Measurements from ENCODE around the gene DAPK1.

The DAPK1 gene

DNA sequence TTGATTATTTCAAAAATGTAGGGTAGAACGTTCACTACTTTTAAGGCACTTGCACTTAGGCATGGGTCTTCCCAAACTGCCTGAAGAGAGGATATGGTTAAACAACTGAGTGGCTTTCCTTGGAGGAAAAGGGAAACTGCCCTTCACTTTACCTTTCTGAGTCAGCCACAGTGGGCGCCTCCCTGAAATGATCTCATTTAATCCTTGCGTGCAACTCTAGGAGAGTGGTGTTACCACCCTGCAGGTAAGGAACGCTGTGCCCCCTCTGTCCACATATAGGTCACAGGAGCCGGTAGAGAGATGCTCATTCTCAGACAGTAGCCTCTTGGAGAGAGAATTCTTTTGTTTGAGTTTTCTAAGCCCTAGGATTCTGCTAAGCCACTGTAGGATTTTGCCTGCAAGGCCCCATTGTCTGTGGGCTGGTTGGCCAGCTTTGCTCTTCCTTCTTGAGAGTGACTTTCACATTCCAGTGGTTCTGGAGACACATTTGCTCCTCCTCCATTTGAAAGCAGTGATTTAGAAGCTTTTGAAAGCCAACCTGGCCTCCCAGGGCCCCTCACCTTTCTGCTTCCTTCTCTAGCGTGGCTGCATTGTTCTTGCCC lies 118.0 kb downstream of the DAPK1 start:
- DNase-seq: no peak

DNA sequence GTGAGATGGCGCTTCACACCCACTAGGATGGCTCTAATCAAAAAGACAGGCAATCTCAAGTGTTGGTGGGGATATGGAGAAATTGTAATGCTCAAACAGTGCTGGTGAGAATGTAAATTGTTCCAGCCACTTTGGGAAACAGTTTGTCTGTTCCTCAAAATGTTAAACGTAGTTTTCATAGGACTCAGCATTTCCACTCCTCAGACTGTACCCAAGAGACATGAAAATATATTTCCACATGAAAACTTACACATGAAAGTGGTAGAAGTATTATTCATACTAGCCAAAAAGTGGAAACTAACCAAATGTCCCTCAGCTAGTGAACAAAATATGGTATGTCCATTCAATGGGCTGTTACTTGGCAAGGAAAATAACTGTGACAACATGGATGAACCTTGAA lies 120.6 kb downstream of the DAPK1 start:
- no peak for DNase-seq

DNA sequence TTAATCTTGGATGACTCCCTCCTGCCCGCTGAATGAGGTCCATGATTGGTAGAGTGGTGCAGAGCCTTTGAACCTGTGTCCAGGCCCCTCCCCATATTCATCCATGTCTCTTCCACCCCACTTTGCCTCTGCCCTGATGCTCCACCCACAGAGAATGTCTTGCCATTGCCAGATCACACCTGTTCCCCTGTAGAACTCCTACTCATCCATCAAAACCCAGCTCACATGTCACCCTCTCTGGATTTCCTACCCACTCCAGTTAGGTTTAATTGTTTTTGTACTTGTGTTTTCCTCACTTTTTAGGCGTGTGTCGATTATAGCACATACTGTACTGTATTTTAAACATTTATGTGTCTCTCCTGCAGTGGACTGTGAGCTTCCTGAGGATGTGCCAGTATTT lies 121.3 kb downstream of the DAPK1 start:
- no peak for DNase-seq

DNA sequence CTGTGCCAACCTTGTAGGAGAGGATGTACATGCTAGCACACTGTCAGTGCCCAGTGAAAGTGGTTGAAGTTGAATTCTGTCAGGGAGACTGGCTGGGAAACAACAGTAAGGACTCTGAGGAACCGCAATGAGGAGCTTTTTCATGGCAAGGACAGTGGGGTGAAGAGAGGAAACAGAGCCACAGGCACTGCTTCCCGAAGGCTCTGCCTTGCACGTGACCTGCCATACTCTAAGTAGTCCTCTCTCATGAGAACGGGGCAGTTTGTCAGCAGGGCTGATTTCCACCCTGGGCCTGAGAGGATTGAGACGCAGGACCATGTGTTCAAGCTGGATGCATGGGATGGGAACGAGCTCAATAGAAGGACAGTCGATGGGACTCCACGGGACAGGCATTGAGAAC lies 121.7 kb downstream of the DAPK1 start:
- DNase-seq: no peak

DNA sequence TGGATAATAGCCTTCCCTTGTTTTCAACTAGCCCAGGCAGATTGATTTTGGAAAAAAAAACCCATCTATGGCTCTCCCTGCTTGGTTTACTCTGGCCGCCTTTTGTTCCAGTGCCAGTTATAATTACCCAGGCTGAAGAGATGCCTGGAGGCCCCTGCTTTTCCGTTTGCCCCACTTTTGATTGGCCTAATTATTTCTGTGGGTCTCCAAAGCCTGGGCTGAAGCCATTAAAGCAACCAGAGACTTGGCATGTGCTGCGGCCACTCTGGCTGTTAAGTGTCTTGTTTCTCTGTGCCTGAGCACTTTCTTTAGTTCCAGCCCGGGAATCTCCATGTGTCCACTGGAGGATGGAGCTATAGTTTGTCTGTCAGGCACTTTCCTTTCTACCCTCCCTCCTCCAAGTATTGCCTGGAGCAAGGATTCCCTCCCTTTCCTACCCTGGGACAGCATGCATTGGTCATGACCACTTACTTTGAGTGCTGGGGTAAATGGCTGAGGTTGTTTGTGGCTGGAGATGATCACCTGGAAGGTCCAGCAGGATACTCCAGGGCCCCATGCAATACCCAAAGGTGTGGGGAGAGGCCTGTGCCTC lies 123.2 kb downstream of the DAPK1 start:
- DNase-seq: no peak

DNA sequence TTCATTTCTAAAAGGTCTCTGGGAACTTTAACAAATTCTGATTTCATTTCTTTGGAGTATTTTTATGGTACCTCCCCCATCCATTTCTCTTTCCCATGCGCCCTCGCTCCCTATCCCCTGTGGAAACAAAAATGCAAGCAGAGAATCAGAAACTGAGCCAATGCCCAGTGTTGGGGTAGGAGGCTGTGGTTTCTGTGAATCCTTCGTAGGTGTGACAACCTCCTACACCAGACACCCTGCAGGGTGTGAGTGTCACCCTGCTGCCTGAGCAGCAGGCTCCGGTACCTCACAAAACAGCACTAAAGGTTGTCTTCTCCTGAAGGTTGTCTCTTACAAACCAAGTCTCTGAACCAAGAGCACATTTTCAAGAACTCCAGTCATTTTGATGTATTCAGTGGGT lies 124.4 kb downstream of the DAPK1 start:
- DNase-seq: no peak

DNA sequence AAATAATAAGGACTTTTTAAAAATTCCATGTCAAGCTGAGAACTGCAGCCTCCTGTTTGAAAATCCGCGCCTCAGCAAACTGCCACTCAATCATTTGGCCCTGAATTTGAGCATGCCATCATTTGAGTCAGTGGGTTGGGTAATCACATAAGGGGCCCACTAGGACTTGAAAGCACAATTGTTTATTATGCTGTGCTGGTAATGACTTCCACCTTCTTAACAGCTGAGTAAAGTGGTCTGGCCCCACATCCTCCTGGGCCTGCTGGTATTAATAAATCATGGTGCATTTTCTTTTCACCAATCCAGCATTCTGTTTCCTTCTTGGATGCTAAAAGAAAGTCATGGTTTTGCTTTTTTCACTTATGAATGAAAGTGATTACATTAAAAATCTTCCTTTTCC lies 125.3 kb downstream of the DAPK1 start:
- DNase-seq: no peak

DNA sequence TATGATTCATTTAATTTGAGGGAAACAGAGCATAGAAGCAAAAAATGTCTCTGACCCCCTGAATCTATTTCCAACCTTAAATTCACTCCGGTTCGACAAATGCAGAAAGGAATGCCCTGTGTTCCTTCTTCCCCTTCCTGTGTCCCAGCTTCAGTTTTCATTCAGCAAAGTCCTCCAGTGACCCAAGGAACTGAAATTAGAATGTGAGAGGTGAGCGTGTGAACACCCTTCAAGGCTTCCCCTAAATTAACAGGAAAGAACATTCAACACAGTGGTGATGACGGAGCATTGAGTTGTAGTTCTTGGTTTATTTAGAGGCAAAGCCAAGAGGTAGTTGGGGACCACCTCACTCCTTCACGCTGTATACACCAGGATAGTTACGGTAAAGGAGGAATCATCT lies 130.7 kb downstream of the DAPK1 start:
- DNase-seq: no peak

DNA sequence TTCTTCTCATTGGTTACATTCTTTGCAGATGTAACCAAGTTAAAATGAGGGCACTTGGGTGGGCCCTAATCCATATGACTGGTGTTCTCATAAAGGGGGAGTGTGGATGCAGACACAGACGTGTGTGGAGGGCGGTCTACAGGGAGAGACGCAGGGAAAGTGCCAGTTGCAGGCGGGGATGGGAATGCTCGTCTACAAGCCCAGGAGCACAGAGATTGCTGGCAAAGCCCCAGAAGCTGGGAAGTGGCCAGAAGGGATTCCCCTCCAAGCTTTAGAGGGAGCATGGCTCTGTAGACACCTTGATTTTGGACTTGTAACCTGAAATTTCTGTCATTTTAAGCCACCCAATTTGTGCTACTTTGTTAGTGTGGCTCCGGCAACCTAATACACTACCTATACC lies 131.4 kb downstream of the DAPK1 start:
- no peak for DNase-seq

DNA sequence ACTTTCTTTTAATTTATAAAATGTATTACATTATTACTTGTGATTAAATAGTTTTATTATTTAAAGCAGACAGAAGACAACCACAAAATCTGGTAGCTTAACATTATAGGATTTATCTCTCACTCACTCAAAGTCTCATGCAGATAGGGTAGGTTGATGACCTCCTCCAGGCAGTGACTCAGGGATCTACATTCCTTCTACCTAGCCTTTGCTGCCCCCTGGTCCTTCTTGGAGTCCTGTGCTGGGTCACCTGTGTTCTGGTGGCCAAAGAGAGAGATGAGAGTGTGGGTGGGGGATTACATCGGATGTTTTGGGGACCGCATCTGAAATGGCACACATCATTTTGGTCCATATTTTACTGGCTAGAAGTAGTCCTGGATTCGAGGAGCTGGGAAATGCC lies 132.6 kb downstream of the DAPK1 start:
- no peak for DNase-seq

DNA sequence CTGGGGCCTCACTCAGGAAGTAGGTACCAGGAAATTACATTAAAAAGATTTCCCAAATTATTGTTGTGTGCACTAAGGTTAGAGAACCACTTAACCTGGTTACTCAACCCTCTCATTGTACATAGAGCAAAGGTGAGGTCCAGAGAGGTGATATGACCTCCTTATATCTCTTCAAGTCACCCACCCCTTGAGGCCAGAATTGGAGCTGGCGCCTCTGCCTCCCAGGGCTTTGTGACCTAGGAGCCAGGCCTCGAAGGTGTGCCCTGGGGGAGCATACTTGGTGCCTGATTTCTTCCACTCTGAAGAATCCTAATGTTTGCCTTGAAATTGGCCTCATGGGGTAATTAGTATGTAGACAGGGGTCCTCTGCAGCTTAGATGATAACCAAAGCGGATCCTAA lies 133.2 kb downstream of the DAPK1 start:
- DNase-seq: no peak

DNA sequence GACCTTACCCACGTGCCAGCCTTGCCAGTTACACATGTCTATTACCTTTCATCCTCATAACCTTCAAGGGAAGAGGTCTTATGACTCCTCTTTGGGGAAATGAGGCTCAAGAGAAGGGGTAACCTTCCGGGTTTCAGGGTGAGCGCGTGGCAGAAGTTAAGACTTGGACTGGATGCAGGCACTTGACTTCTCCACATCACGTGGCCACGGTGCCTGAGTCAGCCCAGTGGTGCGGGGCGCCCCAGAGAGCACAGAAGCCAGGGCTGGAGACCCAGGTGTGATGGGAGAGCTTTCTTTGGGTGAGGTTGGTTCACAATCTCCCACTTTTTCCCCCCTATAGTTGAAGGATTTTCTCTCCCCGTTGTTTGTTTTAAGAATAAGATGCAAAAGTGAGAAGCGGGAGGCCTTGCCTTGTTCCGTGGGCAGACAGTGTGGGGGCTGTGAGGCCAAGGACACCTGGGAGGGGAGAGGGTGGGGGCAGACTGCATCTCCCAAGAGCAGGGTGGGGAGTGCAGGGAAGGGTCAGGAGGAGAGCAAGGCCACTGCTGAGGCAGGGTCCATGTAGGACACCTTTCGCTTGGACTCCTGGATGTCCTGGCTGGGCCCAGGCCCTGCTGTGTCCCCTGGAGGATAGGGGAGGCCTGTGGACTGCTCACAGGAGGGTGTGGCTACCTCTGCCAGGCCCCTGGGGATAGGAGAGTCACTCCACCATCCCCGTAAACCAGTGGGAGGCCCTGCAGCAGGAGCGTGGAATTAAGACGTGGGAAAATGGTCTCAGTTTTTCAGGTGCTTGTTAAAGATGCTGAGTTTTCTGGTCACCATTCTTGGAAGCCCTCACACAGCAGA lies 138.2 kb downstream of the DAPK1 start:
- no peak for DNase-seq

DNA sequence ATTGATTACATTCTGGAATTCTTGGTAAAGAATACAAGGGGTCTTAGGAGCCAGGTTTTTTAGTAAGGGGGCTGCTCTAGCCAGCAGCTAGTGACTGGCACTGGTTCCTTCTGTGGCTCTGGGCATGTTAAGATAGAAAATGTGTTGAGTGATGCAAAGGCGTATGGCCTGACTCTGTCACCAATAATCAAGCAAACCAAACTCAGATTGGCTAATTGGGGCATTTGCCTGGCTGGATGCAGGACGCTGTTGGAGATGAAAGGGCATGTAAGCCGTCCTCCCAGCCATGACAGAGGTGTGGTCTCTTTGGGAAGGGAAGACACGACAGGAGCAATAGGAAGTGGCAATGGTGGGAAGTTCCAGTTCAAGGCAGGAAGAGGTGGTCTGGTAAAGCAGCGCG lies 140.6 kb downstream of the DAPK1 start:
- DNase-seq: no peak

DNA sequence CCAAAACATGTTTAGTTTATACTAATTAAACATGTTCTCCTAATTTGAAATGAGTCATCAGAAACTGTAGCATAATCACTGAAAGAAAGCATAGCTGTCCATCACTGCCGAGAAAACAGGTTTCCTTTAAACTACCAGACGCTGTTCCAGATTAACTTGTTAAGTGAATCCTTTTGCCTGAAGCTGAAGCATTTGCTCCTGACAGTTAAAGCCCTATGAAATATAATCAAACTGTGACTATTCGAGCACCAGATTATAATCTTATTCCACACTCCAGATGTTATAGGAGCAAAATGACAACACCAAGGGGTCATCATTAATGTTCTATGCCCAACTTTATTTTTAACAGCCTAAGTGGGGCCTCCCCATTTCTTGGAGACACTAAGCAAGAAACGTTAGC lies 142.3 kb downstream of the DAPK1 start:
- DNase-seq: no peak

DNA sequence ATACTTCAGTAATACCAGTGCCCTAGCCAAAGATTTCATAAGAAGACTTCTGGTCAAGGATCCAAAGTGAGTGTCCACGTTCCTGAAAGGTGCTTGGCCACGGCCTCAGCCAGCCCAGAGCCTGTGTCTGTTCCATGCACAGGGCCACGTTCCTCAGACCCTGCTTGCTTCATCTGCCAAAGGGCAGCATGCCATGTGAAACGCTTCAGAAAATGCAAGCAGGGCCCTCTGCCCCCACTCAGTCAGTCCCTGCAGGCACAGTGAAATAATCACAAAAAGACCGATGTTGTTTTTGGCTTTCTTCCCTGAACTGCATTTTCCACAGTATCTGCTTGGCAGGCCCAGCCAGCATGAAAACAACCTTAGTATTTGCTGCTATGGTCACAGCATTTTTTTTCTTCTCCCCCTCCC lies 142.7 kb downstream of the DAPK1 start:
- peak; percentile 72 for DNase-seq

DNA sequence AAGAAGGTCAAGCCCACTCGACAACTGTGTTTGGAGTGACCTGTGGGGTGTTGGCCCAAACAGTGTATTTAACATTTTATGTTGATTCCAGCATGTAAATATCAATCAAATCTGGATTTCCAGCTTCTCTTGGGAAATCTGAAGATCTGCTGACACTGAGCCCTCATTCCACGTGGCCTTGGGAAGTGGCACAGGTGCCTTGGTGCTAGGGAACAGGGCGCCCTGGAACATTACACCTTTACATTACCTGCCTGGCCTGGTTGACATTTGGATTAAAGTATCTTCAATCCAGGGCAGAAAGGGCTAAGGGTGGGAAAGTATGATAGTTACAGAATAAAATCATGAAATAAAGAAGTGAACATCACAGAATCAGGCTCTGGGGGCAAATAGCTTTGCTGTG lies 143.4 kb downstream of the DAPK1 start:
- DNase-seq: no peak

DNA sequence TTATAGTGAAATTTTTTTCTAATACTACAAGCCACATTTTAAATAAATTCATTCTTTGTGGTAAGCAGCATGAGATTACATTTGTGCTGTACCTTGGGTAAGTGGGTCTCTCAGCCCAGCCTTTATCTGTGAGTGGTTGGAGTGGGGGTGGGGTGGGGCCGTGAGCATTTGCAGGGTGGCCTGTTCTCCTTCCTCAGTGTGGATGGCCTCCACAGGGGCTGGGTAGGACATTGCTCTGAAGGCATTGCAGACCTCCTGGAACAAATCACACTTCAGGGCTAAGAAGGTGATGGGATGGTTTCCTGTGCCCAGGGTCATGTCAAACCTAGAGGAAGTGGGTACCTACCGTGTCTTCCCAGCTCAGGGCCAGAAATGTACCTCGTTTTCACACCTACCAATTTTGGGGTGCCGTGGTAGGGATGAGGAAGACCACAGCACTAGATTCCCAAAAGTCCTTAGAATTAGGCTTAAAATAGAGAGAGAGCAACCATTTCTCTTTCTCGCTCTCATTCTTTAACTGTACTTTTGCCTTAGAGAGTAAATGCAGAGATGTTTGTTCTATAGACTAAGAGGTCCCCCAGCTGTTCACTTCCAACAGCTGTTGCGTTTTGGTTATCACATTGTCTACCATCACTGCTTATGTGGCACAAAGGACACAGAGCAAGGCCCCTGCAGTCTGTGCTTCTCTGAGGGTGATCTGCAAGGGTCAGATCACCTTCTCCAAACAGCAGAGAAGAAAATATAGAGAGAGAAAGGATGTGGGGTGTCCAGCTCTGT lies 144.9 kb downstream of the DAPK1 start:
- DNase-seq: no peak

DNA sequence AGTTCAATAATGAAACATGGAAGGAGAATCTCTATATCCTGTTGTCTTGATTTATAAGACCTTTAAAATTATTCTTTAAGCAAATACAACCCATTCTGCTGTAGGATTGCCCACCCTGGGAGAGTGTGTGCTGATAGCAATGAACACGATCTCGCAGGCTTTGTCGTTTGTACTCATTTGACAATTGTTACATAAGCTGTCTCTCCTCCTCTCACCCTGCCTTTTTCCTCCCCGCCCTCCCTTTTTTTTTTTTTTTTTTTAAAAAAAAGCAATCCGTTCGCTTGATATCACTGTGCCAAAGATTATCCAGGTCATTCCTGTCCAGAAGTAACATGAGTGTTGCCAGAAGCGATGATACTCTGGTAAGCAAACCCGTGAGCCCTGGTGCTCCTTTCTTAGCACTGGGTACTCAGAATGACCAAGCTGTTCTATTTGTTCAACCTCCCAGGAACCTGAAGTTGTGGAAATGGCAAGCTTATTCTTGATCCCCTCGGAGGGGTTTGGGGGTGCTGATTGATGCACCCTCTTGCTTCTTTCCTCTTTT lies 145.5 kb downstream of the DAPK1 start:
- no peak for DNase-seq

DNA sequence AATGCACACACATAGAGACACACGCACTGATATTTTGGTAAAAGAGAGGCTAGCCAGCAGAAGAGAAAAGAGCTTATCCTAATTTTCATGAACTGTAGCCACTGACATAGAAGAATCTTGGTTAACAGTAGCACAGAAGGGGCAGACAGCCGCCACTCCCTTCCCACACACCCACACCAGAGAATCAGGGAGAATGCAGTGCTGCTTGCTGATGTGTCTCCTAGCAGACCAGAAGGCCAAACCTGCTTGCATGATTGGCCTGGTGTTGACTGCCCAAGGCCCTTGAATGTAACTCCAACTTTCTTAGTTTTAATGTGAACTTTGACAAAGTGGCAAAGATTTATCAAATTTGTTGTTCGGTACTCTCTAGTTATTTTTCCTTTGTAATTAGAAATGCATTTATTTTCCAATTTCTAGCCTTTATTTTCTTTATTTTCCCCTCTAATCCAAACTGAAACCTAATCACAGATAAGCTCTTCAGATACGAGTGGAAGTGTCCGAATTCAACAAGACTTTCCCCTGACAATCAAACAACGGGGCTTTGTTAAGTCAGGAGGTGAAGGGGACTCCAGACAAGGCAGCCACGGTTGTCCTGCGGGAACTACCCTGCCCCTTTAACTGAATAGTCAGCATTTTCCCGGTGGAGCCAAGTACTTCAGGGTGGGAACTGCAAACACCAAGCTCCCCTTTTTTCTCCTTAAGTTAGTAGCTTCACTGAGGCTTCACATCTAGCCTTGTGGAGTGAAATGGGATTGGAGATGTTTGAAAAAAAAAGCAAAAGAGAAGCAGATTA lies 146.3 kb downstream of the DAPK1 start:
- no peak for DNase-seq

DNA sequence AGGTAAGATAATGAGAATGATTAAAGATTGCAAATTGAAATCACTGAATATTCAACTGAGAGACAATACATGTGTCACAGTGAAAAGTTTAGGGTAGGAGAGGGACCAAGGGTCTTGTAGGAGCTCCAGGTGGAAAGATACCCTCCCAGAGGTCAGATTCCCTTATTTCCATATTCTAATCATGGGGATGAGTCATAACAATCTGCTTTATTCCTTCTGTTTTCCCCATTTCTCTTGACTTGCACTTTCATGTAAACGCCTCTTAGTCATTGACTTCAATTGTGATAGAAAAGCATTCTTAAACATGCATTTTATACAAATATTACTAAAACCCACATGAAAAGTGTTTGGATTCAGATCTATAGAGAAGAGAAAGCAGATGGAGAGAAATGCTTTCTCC lies 147.0 kb downstream of the DAPK1 start:
- DNase-seq: no peak

DNA sequence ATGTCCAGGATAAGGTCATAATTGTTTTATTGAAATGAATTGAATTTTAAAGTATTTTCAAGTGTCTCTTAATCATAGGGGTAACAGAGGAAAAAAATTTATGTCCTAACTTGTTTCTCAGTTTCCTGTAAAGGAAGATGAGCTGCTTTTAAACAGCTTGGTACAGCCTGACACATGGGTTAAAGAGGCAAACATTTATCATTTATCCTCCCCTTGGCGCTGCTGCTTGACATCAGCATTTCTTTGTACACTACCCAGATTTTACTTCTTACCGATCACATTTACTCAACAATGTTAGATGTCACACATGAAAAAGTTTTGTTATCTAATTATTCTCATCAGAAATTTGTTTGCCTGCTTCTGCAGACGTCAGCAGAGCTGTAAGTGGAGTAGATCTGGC lies 148.9 kb downstream of the DAPK1 start:
- DNase-seq: no peak

DNA sequence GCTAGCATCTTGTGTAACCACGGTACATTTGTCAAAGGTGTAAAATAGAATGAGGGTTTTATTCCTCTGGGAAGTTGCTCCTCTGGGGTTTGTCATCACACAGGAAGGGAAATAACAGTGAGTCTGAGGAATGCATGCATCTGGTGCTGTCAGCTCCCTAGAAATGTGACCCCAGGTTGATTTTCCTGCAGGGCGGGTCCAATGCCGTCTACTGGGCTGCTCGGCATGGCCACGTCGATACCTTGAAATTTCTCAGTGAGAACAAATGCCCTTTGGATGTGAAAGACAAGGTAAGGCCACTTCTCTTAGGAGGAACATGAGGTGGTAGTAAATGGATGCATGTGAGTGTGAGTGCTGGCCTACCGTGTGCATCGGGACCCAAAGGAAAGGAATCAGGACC lies 149.4 kb downstream of the DAPK1 start:
- DNase-seq: no peak

All from fibroblast of skin of back (primary cell).